Aorta (tissue), 5 donors: ENCODE measurements around the gene TEX26. TPM values are rescaled to one million over a fixed set of nuclear protein-coding genes. Genes with fewer than 3 reads are reported as not detected.
A peak's percentile ranks its signal among the peaks of the same experiment; 100 is the strongest.

Experiments used
- ATAC-seq: fragments of 200-7000 bp; cut with Tn5 transposase; one replicate; pipeline ENCODE4 v1.9.1; 2022; ENCODE audit warnings: moderate library complexity; ENCODE audit not compliant: low FRiP score
- DNase-seq, 2 donors: peaks; one replicate each; pipeline ENCODE4 v3.0.0-alpha.2; 2020
- H3K27ac ChIP-seq, 2 donors: one replicate each; pipeline ENCODE4 v1.5.1; 2013; ENCODE audit warnings: low read length in 2 of 2, mild to moderate bottlenecking in 2 of 2, moderate library complexity in 2 of 2, control low read depth in 1 of 2, inconsistent platforms in 1 of 2, low read depth in 1 of 2
- H3K27me3 ChIP-seq, 2 donors: one replicate each; pipeline ENCODE4 v1.6.1; 2013; ENCODE audit warnings: control low read depth in 1 of 2, low read length in 1 of 2, mild to moderate bottlenecking in 1 of 2, moderate library complexity in 1 of 2; ENCODE audit not compliant: insufficient read depth in 2 of 2, control insufficient read depth in 1 of 2
- H3K36me3 ChIP-seq, 2 donors: one replicate each; pipeline ENCODE4 v1.6.1; 2013; ENCODE audit warnings: control low read depth in 1 of 2, low read length in 1 of 2, mild to moderate bottlenecking in 1 of 2; ENCODE audit not compliant: insufficient read depth in 2 of 2, control insufficient read depth in 1 of 2
- H3K4me1 ChIP-seq, 2 donors: one replicate each; pipeline ENCODE4 v1.6.1; 2013; ENCODE audit warnings: low read length in 2 of 2, control low read depth in 1 of 2, mild to moderate bottlenecking in 1 of 2, moderate library complexity in 1 of 2; ENCODE audit not compliant: insufficient read depth in 2 of 2, control insufficient read depth in 1 of 2
- H3K4me3 ChIP-seq, 2 donors: one replicate each; pipeline ENCODE4 v1.5.1; 2013; ENCODE audit warnings: low read length in 2 of 2, control low read depth in 1 of 2, mild to moderate bottlenecking in 1 of 2
- H3K9me3 ChIP-seq: one replicate; pipeline ENCODE4 v1.6.1; 2013; ENCODE audit warnings: mild to moderate bottlenecking, low read length; ENCODE audit not compliant: control insufficient read depth
- WGBS, 2 donors: extraction: QIAGEN DNeasy Blood & Tissue Kit; methylation state at CpG; one replicate each; pipeline ENCODE4 v1.1.7; 2013; 5-methylcytosine and 5-hydroxymethylcytosine counted together
- intact Hi-C, 2 donors: fragments of 100-400 bp; cut with DNase I; formaldehyde crosslinking; loops; one replicate each; pipeline versions ENCODE4 v1.14.2 to v1.15.0; 2022
- polyA plus RNA-seq, 2 donors: library from polyadenylated mRNA; stranded (reverse); fragments of 200-250 nt; gene quantifications; one replicate each; pipeline ENCODE4 v1.2.3, GENCODE V29; 2013
- total RNA-seq, 2 donors: library from RNA; stranded (reverse); fragmentation: NEBNext Ultra II Directional; extraction: Animal tissue kit (Norgen Biotek cat#: 25700); gene quantifications; one replicate each; pipeline ENCODE4 v1.2.1, GENCODE V29; 2021
- donor health status: healthy with polysubstance abuse.
- donor health status: Bipolar disorder and iron deficiency.
- donor health status: DM: no; HTN: no; CAD: no.
- donor health status: DM: no; HTN: no; CAD: no.
- donor health status: DM: yes; HTN: yes; CAD: no.

Gene TEX26
- total and polyA plus RNA-seq, 4 donors, result 0.24 TPM; not detected in 3

- peaks cover 15 to 16% of the 10 kb centered on the region in 2 donors for H3K4me1 ChIP-seq
These were observed 32.0 kb upstream of the TEX26 start for GRCh38 chr13:30900436-30900835.

GRCh38 chr13:30900952-30901749 lies 31.3 kb upstream of the TEX26 start:
- Histone ChIP-seq H3K27ac (peak overlapping the region; percentile 73 to 100), H3K36me3 (no peaks in the 10 kb centered on the region), H3K27me3 (no peaks in the 10 kb centered on the region), H3K4me3 (no peak overlapping the region), H3K4me1 (peaks cover 14 to 16% of the 10 kb centered on the region in 2 donors), H3K9me3 (no peaks in the 10 kb centered on the region)
- DNase-seq (no peak), ATAC-seq (no peak)
- intact Hi-C loops, result loop anchor here in 1 of 2 donors (10.0 kb wide), 1 partner anchor 144 kb away; no protein-coding TSS in a partner anchor
- 76 to 78% methylated on average over 5 of the region's 5 CpGs for WGBS, 2 donors

More at GRCh38 chr13:30900436-30900835, 32.0 kb upstream of the TEX26 start:
- no peaks in the 10 kb centered on the region for H3K9me3 ChIP-seq
- 66 to 69% methylated on average over 4 of the region's 4 CpGs for WGBS, 2 donors
- no peak overlapping the region for H3K4me3 ChIP-seq
- no peak for ATAC-seq
- DNase-seq, result no peak
- peak overlapping the region; percentile 99 to 100 for H3K27ac ChIP-seq
- no peaks in the 10 kb centered on the region for H3K27me3 ChIP-seq
- intact Hi-C loops, result loop anchor here in 1 of 2 donors (10.0 kb wide), 1 partner anchor 144 kb away; no protein-coding TSS in a partner anchor
- H3K36me3 ChIP-seq, result no peaks in the 10 kb centered on the region

GRCh38 chr13:30904043-30904442 lies 28.4 kb upstream of the TEX26 start:
- DNase-seq (no peak), ATAC-seq (no peak)
- no peak overlapping the region for H3K27ac ChIP-seq
- no peaks in the 10 kb centered on the region for H3K9me3 ChIP-seq
- WGBS, 2 donors, result 95 to 100% methylated on average over 1 of the region's 1 CpG
- H3K27me3 ChIP-seq, result no peaks in the 10 kb centered on the region
- H3K36me3 ChIP-seq, result no peaks in the 10 kb centered on the region
- intact Hi-C loops, result loop anchor here in 1 of 2 donors (10.0 kb wide), 1 partner anchor 141 kb away; no protein-coding TSS in a partner anchor
- H3K4me1 ChIP-seq, result peaks cover 5 to 11% of the 10 kb centered on the region in 2 donors
- H3K4me3 ChIP-seq, result no peak overlapping the region

- peak; percentile 92 for ATAC-seq
- Histone ChIP-seq H3K27ac (peak within 1 kb of the TSS; percentile 79 to 90), H3K4me1 (peaks cover 0 to 8% of the 10 kb centered on the region in 2 donors), H3K36me3 (no peaks in the 10 kb centered on the region), H3K9me3 (no peaks in the 10 kb centered on the region), H3K27me3 (no peaks in the 10 kb centered on the region), H3K4me3 (peak within 1 kb of the TSS; percentile 37 to 49)
- intact Hi-C loops, result loop anchor here in 1 of 2 donors (5.0 to 10.0 kb wide), 4 partner anchors 34 to 289 kb away; partner anchors contain the start of gene USPL1
- DNase-seq, result peak; percentile 92 to 96
- 1 to 3% methylated on average over 28 to 35 of the region's 35 CpGs for WGBS, 2 donors
These were observed 26.5 kb upstream of the TEX26 start, which contains the start of gene MEDAG for GRCh38 chr13:30905932-30906383. Gene MEDAG, plus strand, starts transcription at chr13:30906271. Its CDS starts 245 bp downstream, at chr13:30906516.

GRCh38 chr13:30906411-30907051 lies 25.9 kb upstream of the TEX26 start:
- Histone ChIP-seq H3K9me3 (no peaks in the 10 kb centered on the region), H3K27me3 (no peaks in the 10 kb centered on the region), H3K27ac (peak overlapping the region; percentile 79 to 90), H3K4me1 (peaks cover 0 to 7% of the 10 kb centered on the region in 2 donors), H3K36me3 (no peaks in the 10 kb centered on the region), H3K4me3 (peak overlapping the region; percentile 37 to 49)
- peak; percentile 65 to 86 for DNase-seq
- peak; percentile 58 for ATAC-seq
- WGBS, 2 donors, result 1% methylated on average over 43 to 60 of the region's 60 CpGs
- intact Hi-C loops, result loop anchor here in 1 of 2 donors (5.0 to 10.0 kb wide), 4 partner anchors 34 to 289 kb away; partner anchors contain the start of gene USPL1

GRCh38 chr13:30907121-30907861 lies 25.2 kb upstream of the TEX26 start:
- no peaks in the 10 kb centered on the region for H3K9me3 ChIP-seq
- DNase-seq (no peak), ATAC-seq (peak; percentile 37)
- H3K27me3 ChIP-seq, result no peaks in the 10 kb centered on the region
- peaks cover 0 to 10% of the 10 kb centered on the region in 2 donors for H3K4me1 ChIP-seq
- 3 to 5% methylated on average over 10 of the region's 10 CpGs for WGBS, 2 donors
- intact Hi-C loops, result loop anchor here in 1 of 2 donors (5.0 to 10.0 kb wide), 4 partner anchors 35 to 290 kb away; partner anchors contain the start of gene USPL1
- H3K27ac ChIP-seq, result peak overlapping the region; percentile 79 to 90
- peak overlapping the region; percentile 37 to 49 for H3K4me3 ChIP-seq
- H3K36me3 ChIP-seq, result no peaks in the 10 kb centered on the region

- WGBS, 2 donors, result 1 to 5% methylated on average over 5 of the region's 5 CpGs
- DNase-seq, result peak in 1 of 2 donors; percentile 78
- no peaks in the 10 kb centered on the region for H3K27me3 ChIP-seq
- peaks cover 0 to 14% of the 10 kb centered on the region in 2 donors for H3K4me1 ChIP-seq
- intact Hi-C loops, result loop anchor here in 1 of 2 donors (5.0 to 10.0 kb wide), 4 partner anchors 36 to 291 kb away; partner anchors contain the start of gene USPL1
- no peaks in the 10 kb centered on the region for H3K9me3 ChIP-seq
- H3K4me3 ChIP-seq, result peak overlapping the region; percentile 37 to 49
- H3K27ac ChIP-seq, result peak overlapping the region; percentile 72 to 79
- no peaks in the 10 kb centered on the region for H3K36me3 ChIP-seq
- peak; percentile 74 for ATAC-seq
These were observed 24.0 kb upstream of the TEX26 start for GRCh38 chr13:30908416-30908980.
